IMR-90 (cell line): ENCODE data around the gene NBPF3.

Source experiments
- CTCF ChIP-seq: conservative IDR thresholded peaks from 2 replicates; pipeline ENCODE4 v1.5.1; 2012; ENCODE audit warnings: mild to moderate bottlenecking, low read depth, low read length, improper control_type of control experiment
- ELK1 ChIP-seq: fragments of 150-350 bp; IDR thresholded peaks from 2 replicates; pipeline ENCODE4 v1.6.1; 2016; ENCODE audit warnings: low read depth, mild to moderate bottlenecking, low read length, moderate library complexity, borderline replicate concordance
- FOS ChIP-seq: fragments of 150-350 bp; IDR thresholded peaks from 2 replicates; pipeline ENCODE4 v1.6.1; 2016; ENCODE audit warnings: low read depth, low read length
- MXI1 ChIP-seq: IDR thresholded peaks from 2 replicates; pipeline ENCODE4 v1.6.1; 2012; ENCODE audit warnings: low read depth, mild to moderate bottlenecking, low read length, moderate library complexity, borderline replicate concordance
- POLR2A ChIP-seq: IDR thresholded peaks from 2 replicates; pipeline ENCODE4 v1.6.1; 2012; ENCODE audit warnings: mild to moderate bottlenecking, low read depth, low read length
- RAD21 ChIP-seq: IDR thresholded peaks from 2 replicates; pipeline ENCODE4 v1.6.1; 2012; ENCODE audit warnings: low read length, improper control_type of control experiment

- TF ChIP-seq CTCF (no peak), RAD21 (no peak), POLR2A (no peak), FOS (no peak), MXI1 (no peak), ELK1 (no peak)
These were observed 69.6 kb downstream of the NBPF3 start, which contains the start of gene ALPL for GRCh38 chr1:21509351-21510112.
